GM21447 (cell line): ENCODE results near the gene PPME1.
"Not testable (repeated sequence)": the region's sequence is repeated elsewhere in the genome, so short reads cannot be mapped to it uniquely, and the experiment has no call there.

Experiments used
- ATAC-seq: cut with Tn5 transposase; IDR thresholded peaks from one replicate; pipeline ENCODE4 v1.9.1; 2021; ENCODE audit not compliant: unreplicated experiment

PPME1 gene

GRCh38 chr11:74170694-74171629 is at the start of gene PPME1, which contains the start of gene C2CD3:
PPME1 (plus strand) TSS chr11:74171289; CDS start chr11:74171422, 133 bp downstream.
C2CD3 (minus strand) TSS chr11:74171002; CDS start chr11:74170792, 210 bp downstream.
- ATAC-seq = peak; percentile 95

- no peak for ATAC-seq
Observed at GRCh38 chr11:74121804-74122203, 49.3 kb upstream of the PPME1 start.

- no peak for ATAC-seq
Observed at GRCh38 chr11:74123008-74123448, 48.1 kb upstream of the PPME1 start.

GRCh38 chr11:74129121-74129520 is 42.0 kb upstream of the PPME1 start:
- not testable (repeated sequence) for ATAC-seq

GRCh38 chr11:74132833-74133232 is 38.3 kb upstream of the PPME1 start:
- no peak for ATAC-seq

- ATAC-seq = no peak
Observed at GRCh38 chr11:74133436-74133835, 37.7 kb upstream of the PPME1 start.

- no peak for ATAC-seq
Observed at GRCh38 chr11:74134661-74135060, 36.4 kb upstream of the PPME1 start.

- no peak for ATAC-seq
Observed at GRCh38 chr11:74135127-74135840, 35.8 kb upstream of the PPME1 start.

GRCh38 chr11:74138021-74138420 is 33.1 kb upstream of the PPME1 start:
- ATAC-seq = no peak

GRCh38 chr11:74138572-74138971 is 32.5 kb upstream of the PPME1 start:
- ATAC-seq = no peak

- ATAC-seq = no peak
Observed at GRCh38 chr11:74139151-74139918, 31.8 kb upstream of the PPME1 start.

GRCh38 chr11:74139919-74140431 is 31.1 kb upstream of the PPME1 start:
- not testable (repeated sequence) for ATAC-seq

GRCh38 chr11:74141241-74141695 is 29.8 kb upstream of the PPME1 start:
- no peak for ATAC-seq

- no peak for ATAC-seq
Observed at GRCh38 chr11:74141908-74142307, 29.2 kb upstream of the PPME1 start.

GRCh38 chr11:74142624-74143023 is 28.5 kb upstream of the PPME1 start:
- no peak for ATAC-seq

- ATAC-seq = no peak
Observed at GRCh38 chr11:74144592-74144991, 26.5 kb upstream of the PPME1 start.

GRCh38 chr11:74147199-74147929 is 23.7 kb upstream of the PPME1 start:
- ATAC-seq = no peak

- ATAC-seq = no peak
Observed at GRCh38 chr11:74153224-74153623, 17.9 kb upstream of the PPME1 start.

GRCh38 chr11:74154620-74155281 is 16.3 kb upstream of the PPME1 start:
- no peak for ATAC-seq

- no peak for ATAC-seq
Observed at GRCh38 chr11:74157169-74157568, 13.9 kb upstream of the PPME1 start.
